ENCODE measurements around the gene CYP2J2. TPM values are rescaled to one million over a fixed set of nuclear protein-coding genes. Genes with fewer than 3 reads are reported as not detected.
A peak's percentile ranks its signal among the peaks of the same experiment; 100 is the strongest.

Gene CYP2J2
- total RNA-seq, 3 donors from 2014 or later (not counting 1 experiment from before 2014, with no cell fraction given), result 0.20 to 0.21 TPM; not detected in 1

GRCh38 chr1:59879996-59880505 is 46.5 kb downstream of the CYP2J2 start:
- no peak overlapping the region for H3K4me3 Mint-ChIP-seq
- H3K4me3 ChIP-seq (ENCODE audit: low read length), result no peak overlapping the region
- no peak for TF ChIP-seq CTCF (IDR thresholded peaks at IDR 0.05)
- 40% methylated on average over 3 of the region's 3 CpGs for WGBS (ENCODE audit: insufficient coverage)
- intact Hi-C loops (cut with micrococcal nuclease), result loop anchor here (2.0 kb wide), 1 partner anchor 67 kb away; no protein-coding TSS in a partner anchor
- H3K36me3 Mint-ChIP-seq, result peaks cover 8% of the 10 kb centered on the region
- no peaks in the 10 kb centered on the region for H3K27me3 ChIP-seq (ENCODE audit: control insufficient read depth, insufficient read depth, low read length)
- no peaks in the 10 kb centered on the region for H3K4me1 Mint-ChIP-seq
- no peaks in the 10 kb centered on the region for H3K4me1 ChIP-seq (ENCODE audit: control insufficient read depth, insufficient read depth, low read length)
- peaks cover 3 to 4% of the 10 kb centered on the region in 2 donors for H3K9me3 Mint-ChIP-seq
- H3K9me3 ChIP-seq (ENCODE audit: control insufficient read depth, insufficient read depth, low read length), result peaks cover 6% of the 10 kb centered on the region
- DNase-seq (no peak), ATAC-seq (no peak)
- H3K27ac ChIP-seq (ENCODE audit: low read length), result no peak overlapping the region
- no peak overlapping the region for H3K27ac Mint-ChIP-seq
- H3K36me3 ChIP-seq (ENCODE audit: control insufficient read depth, insufficient read depth, low read length), result no peaks in the 10 kb centered on the region
- peaks cover 11 to 16% of the 10 kb centered on the region in 2 donors for H3K27me3 Mint-ChIP-seq (ENCODE audit: low read depth in 2 of 2)

- peak in 1 of 2 donors; percentile 75 for DNase-seq
These were observed 47.0 kb downstream of the CYP2J2 start for GRCh38 chr1:59879574-59879973.

GRCh38 chr1:59878370-59878769 is 48.2 kb downstream of the CYP2J2 start:
- Histone ChIP-seq H3K36me3 (ENCODE audit: control insufficient read depth, insufficient read depth, low read length) (no peaks in the 10 kb centered on the region), H3K4me1 (ENCODE audit: control insufficient read depth, insufficient read depth, low read length) (no peaks in the 10 kb centered on the region), H3K27ac (ENCODE audit: low read length) (no peak overlapping the region), H3K27me3 (ENCODE audit: control insufficient read depth, insufficient read depth, low read length) (no peaks in the 10 kb centered on the region), H3K4me3 (ENCODE audit: low read length) (no peak overlapping the region), H3K9me3 (ENCODE audit: control insufficient read depth, insufficient read depth, low read length) (peaks cover 6% of the 10 kb centered on the region)
- DNase-seq (no peak), ATAC-seq (no peak)
- Mint-ChIP-seq H3K36me3 (peaks cover 8% of the 10 kb centered on the region), H3K4me1 (no peaks in the 10 kb centered on the region), H3K9me3 (peaks cover 3 to 4% of the 10 kb centered on the region in 2 donors), H3K27ac (no peak overlapping the region), H3K4me3 (no peak overlapping the region), H3K27me3 (ENCODE audit: low read depth in 2 of 2) (peaks cover 0 to 8% of the 10 kb centered on the region in 2 donors)
- intact Hi-C loops (cut with micrococcal nuclease), result loop anchor here (2.0 kb wide), 1 partner anchor 68 kb away; no protein-coding TSS in a partner anchor
- WGBS (ENCODE audit: insufficient coverage), result 82% methylated on average over 3 of the region's 3 CpGs
- no peak for TF ChIP-seq CTCF (IDR thresholded peaks at IDR 0.05)

More at GRCh38 chr1:59879574-59879973, 47.0 kb downstream of the CYP2J2 start:
- H3K27ac ChIP-seq (ENCODE audit: low read length), result no peak overlapping the region
- 67% methylated on average over 3 of the region's 5 CpGs for WGBS (ENCODE audit: insufficient coverage)
- Mint-ChIP-seq H3K27me3 (ENCODE audit: low read depth in 2 of 2) (peaks cover 11 to 14% of the 10 kb centered on the region in 2 donors), H3K9me3 (peaks cover 3 to 4% of the 10 kb centered on the region in 2 donors), H3K36me3 (peaks cover 8% of the 10 kb centered on the region), H3K27ac (no peak overlapping the region), H3K4me3 (no peak overlapping the region), H3K4me1 (no peaks in the 10 kb centered on the region)
- no peaks in the 10 kb centered on the region for H3K4me1 ChIP-seq (ENCODE audit: control insufficient read depth, insufficient read depth, low read length)
- no peak for TF ChIP-seq CTCF (IDR thresholded peaks at IDR 0.05)
- H3K36me3 ChIP-seq (ENCODE audit: control insufficient read depth, insufficient read depth, low read length), result no peaks in the 10 kb centered on the region
- peak in 2 of 3 donors; percentile 44 to 48 for ATAC-seq
- intact Hi-C loops (cut with micrococcal nuclease), result loop anchor here (2.0 kb wide), 1 partner anchor 67 kb away; no protein-coding TSS in a partner anchor
- no peak overlapping the region for H3K4me3 ChIP-seq (ENCODE audit: low read length)
- no peaks in the 10 kb centered on the region for H3K27me3 ChIP-seq (ENCODE audit: control insufficient read depth, insufficient read depth, low read length)
- peaks cover 6% of the 10 kb centered on the region for H3K9me3 ChIP-seq (ENCODE audit: control insufficient read depth, insufficient read depth, low read length)
